NCI-H1694 treated with DMSO at 0.1 percent for 48 hours (cell line): ENCODE measurements around the gene OR2V2.
"Not testable (repeated sequence)": the region's sequence is repeated elsewhere in the genome, so short reads cannot be mapped to it uniquely, and the experiment has no call there.

Experiments
- DNase-seq: peaks from one replicate; lab custom pipeline; 2025; lab: John Stamatoyannopoulos, UW

The OR2V2 gene

GRCh38 chr5:181169459-181170236, 22.3 kb downstream of the OR2V2 start:
- not testable (repeated sequence) for DNase-seq

- DNase-seq = no peak
Observed at GRCh38 chr5:181170237-181170825, 22.9 kb downstream of the OR2V2 start.

- no peak for DNase-seq
Observed at GRCh38 chr5:181170996-181171395, 23.6 kb downstream of the OR2V2 start.

GRCh38 chr5:181171782-181172181, 24.4 kb downstream of the OR2V2 start:
- no peak for DNase-seq

- no peak for DNase-seq
Observed at GRCh38 chr5:181173027-181173419, 25.6 kb downstream of the OR2V2 start.

GRCh38 chr5:181173420-181174342, 26.3 kb downstream of the OR2V2 start:
- no peak for DNase-seq

GRCh38 chr5:181176254-181176952, 29.0 kb downstream of the OR2V2 start:
- DNase-seq = no peak

- DNase-seq = not testable (repeated sequence)
Observed at GRCh38 chr5:181177559-181177958, 30.2 kb downstream of the OR2V2 start.

- DNase-seq = no peak
Observed at GRCh38 chr5:181181650-181182565, 34.5 kb downstream of the OR2V2 start.

GRCh38 chr5:181182651-181183050, 35.3 kb downstream of the OR2V2 start:
- DNase-seq = no peak

GRCh38 chr5:181184845-181185216, 37.4 kb downstream of the OR2V2 start:
- DNase-seq = no peak

GRCh38 chr5:181185560-181185959, 38.2 kb downstream of the OR2V2 start:
- DNase-seq = no peak

- DNase-seq = no peak
Observed at GRCh38 chr5:181186022-181186421, 38.6 kb downstream of the OR2V2 start.

GRCh38 chr5:181186986-181187499, 39.7 kb downstream of the OR2V2 start:
- DNase-seq = no peak

GRCh38 chr5:181187500-181188213, 40.3 kb downstream of the OR2V2 start:
- DNase-seq = no peak

- DNase-seq = no peak
Observed at GRCh38 chr5:181188700-181189362, 41.4 kb downstream of the OR2V2 start.

GRCh38 chr5:181189363-181189961, 42.1 kb downstream of the OR2V2 start:
- no peak for DNase-seq

GRCh38 chr5:181189962-181190710, 42.8 kb downstream of the OR2V2 start:
- no peak for DNase-seq
